GM06990 (cell line): ENCODE results near the gene TPO.

Source experiments
- DNase-seq: peaks from one replicate; pipeline ENCODE4 v3.0.0-alpha.2; 2011; ENCODE audit not compliant: insufficient read length; ENCODE audit errors: extremely low read depth
- H3K27me3 ChIP-seq: replicated peaks from 2 replicates; pipeline ENCODE4 v1.6.0; 2011; ENCODE audit warnings: low read length; ENCODE audit not compliant: control insufficient read depth, insufficient read depth
- H3K36me3 ChIP-seq: 2 replicates; pipeline ENCODE4 v1.5.1; 2011; ENCODE audit warnings: low read length; ENCODE audit not compliant: control insufficient read depth, insufficient read depth
- H3K4me3 ChIP-seq: replicated peaks from 2 replicates; pipeline ENCODE4 v1.5.1; 2011; ENCODE audit warnings: low read depth, mild to moderate bottlenecking, control low read depth, low read length
- TF ChIP-seq, protein P1 (sequence below): IDR thresholded peaks from 2 replicates; pipeline ENCODE4 v1.5.1; 2011; ENCODE audit warnings: low read length, control low read depth, mild to moderate bottlenecking, inconsistent platforms; ENCODE audit not compliant: insufficient read depth, poor library complexity, severe bottlenecking

Gene TPO

DNA sequence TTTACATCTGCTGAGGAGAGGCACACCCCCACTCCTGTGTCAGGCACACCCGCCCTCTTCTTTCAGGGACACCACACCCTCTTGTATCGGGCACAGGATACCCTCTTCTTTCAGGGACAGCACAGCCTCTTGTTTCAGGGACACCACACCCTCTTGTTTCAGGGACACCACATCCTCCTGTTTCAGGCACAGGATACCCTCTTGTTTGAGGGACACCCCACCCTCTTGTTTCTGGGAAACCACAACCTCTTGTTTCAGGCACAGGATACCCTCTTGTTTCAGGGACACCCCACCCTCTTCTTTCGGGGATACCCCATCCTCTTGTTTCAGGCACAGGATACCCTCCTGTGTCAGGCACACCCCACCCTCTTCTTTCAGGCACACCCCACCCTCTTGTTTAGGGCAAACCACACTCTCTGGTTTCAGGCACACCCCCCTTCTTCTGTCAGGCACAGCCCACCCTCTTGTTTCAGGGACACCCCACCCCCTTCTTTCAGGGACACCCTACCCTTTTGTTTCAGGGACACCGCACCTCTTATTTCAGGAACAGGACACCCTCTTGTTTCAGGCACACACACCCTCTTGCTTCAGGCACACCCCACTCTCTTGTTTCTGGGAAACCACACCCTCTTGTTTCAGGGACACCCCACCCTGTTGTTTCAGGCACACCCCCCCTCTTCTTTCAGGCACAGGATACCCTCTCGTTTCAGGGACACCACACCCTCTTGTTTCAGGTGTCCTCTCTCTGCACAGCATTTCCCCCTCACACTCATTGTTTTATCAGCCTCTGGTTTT, 96.2 kb downstream of the TPO start:
- no peaks in the 10 kb centered on the region for H3K27me3 ChIP-seq
- no peak for DNase-seq
- no peak overlapping the region for H3K4me3 ChIP-seq
- no peaks in the 10 kb centered on the region for H3K36me3 ChIP-seq
- TF ChIP-seq, protein P1, sequence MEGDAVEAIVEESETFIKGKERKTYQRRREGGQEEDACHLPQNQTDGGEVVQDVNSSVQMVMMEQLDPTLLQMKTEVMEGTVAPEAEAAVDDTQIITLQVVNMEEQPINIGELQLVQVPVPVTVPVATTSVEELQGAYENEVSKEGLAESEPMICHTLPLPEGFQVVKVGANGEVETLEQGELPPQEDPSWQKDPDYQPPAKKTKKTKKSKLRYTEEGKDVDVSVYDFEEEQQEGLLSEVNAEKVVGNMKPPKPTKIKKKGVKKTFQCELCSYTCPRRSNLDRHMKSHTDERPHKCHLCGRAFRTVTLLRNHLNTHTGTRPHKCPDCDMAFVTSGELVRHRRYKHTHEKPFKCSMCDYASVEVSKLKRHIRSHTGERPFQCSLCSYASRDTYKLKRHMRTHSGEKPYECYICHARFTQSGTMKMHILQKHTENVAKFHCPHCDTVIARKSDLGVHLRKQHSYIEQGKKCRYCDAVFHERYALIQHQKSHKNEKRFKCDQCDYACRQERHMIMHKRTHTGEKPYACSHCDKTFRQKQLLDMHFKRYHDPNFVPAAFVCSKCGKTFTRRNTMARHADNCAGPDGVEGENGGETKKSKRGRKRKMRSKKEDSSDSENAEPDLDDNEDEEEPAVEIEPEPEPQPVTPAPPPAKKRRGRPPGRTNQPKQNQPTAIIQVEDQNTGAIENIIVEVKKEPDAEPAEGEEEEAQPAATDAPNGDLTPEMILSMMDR: no peak

DNA sequence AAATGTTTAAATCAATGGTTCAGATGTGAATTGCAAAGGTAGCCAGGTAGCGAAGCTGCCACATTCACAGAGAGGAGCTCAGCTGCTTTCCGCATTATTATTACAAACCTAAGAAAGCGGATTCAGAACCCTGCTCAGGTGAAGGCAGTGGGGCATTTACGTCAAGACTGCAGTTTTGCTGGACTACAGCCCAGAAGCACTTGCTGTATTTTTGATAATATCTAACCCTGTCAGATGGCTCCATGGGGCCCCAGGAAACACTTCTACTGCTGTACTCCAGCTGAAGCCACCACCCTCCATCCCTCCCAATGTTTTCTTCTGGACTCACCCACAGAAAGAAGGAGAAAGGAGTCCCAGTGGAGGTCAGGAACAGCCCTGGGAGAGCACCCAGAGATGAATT, 96.9 kb downstream of the TPO start:
- H3K27me3 ChIP-seq: no peaks in the 10 kb centered on the region
- DNase-seq: no peak
- no peaks in the 10 kb centered on the region for H3K36me3 ChIP-seq
- H3K4me3 ChIP-seq: no peak overlapping the region
- TF ChIP-seq, protein P1: no peak

DNA sequence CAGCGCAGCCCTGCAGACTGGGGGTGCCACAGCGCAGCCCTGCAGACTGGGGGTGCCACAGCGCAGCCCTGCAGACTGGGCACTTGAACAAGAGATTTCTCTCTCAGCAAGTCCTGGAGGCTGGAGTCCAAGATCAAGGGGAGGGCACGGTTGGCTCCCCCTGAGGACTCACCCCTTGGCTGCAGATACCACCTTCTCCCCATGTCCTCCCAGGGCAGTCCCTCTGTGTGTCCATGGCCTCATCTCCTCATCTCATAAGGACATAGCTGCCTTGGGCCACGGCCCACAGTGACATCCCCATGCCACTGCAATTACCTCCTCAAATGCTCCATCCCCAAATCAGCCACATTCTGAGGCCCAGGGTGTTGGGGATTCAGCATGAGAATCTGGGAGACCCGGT, 98.2 kb downstream of the TPO start:
- Histone ChIP-seq H3K36me3 (no peaks in the 10 kb centered on the region), H3K27me3 (no peaks in the 10 kb centered on the region), H3K4me3 (no peak overlapping the region)
- TF ChIP-seq, protein P1: no peak
- no peak for DNase-seq

DNA sequence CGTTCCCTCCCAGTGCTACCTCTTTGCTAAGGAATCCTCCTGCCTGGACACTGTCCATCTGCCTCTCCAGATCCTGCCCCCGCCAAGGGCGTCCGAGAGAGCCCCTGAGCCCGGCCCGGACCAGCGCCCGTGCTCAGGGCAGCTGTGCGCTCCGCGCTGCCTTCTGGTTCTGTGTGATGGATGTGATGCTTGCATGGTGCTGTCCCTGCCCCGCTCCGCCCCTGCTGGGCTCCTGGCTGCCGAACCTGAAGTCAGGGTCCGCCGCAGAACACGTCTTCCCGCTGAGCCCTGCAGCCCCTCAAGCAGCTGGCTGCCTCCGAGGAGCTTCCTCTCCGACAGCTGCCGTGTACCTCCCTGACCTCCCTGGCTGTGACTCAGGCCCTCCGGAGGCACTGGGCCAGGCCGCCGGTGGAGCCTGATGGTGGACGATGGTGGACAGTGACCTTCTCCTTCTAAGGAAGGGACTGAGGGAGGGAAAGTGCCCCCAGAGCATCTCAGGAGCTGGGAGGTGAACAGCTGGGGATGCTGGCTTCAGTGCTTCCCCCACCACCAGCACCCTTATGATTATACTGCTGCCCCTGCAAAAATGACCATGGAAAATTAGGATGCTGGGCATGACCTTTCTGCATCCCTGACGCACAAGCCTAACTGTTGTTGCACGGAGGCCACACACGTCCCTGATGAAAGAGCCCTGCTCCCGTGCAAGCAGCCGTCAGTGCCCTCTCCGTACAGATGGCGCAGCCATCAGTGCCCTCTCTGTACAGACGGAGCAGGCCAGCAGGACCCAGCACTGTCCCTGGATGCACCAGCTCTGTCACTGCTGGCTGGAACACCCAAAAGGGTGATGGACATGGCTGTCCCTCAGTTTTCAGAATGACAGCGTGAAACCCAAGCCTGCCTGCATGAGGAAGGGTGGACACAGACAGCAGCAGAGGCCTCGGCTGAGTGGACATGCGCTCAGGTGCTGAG, 99.3 kb downstream of the TPO start:
- TF ChIP-seq, protein P1: no peak
- H3K27me3 ChIP-seq: no peaks in the 10 kb centered on the region
- no peak overlapping the region for H3K4me3 ChIP-seq
- DNase-seq: no peak
- no peaks in the 10 kb centered on the region for H3K36me3 ChIP-seq

DNA sequence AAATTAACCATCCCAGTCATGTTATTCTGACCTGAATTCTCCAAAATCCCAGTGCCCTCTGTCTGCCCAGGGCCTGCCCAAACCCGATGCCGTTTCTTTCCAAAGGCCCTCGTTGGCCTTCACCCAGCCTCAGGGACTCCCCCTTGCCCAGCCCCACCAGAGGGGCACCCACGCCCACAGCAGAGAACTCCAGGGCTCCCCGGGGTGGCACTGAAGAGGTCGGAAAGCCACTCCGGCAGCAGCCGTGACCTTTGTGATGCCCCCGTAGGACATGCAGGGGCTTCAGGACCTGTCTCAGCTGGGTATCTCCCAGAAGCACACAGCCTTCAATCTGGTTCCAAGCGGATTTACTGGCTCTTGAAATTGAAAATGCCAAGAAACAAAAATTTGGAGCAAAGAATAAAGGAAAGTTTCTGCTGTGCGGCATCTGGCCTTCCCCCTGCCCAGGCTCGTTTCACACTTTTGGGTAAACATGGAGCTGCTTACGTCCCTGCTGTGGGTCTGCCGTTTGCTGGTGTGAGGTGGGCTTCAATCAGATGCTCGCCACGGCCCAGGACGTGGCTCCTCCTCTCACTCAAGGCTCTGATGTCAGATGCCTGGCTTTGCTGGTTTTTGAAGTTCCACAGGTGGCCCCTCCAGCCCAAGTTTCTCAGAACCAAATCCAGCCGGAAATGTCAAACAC, 101.3 kb downstream of the TPO start:
- H3K4me3 ChIP-seq: no peak overlapping the region
- H3K27me3 ChIP-seq: no peaks in the 10 kb centered on the region
- TF ChIP-seq, protein P1: no peak
- no peaks in the 10 kb centered on the region for H3K36me3 ChIP-seq
- no peak for DNase-seq
